VCaP (cell line): ENCODE data around the gene CHST15.
A peak's percentile ranks its signal among the peaks of the same experiment; 100 is the strongest.

Source experiments
- H3K27ac ChIP-seq: fragments of 450-650 bp; 2 replicates; pipeline ENCODE4 v1.5.1; 2017
- CTCF ChIP-seq: fragments of 450-650 bp; conservative IDR thresholded peaks from 2 replicates; pipeline ENCODE4 v1.5.1; 2017; ENCODE audit warnings: mild to moderate bottlenecking, moderate library complexity

CHST15 gene

DNA sequence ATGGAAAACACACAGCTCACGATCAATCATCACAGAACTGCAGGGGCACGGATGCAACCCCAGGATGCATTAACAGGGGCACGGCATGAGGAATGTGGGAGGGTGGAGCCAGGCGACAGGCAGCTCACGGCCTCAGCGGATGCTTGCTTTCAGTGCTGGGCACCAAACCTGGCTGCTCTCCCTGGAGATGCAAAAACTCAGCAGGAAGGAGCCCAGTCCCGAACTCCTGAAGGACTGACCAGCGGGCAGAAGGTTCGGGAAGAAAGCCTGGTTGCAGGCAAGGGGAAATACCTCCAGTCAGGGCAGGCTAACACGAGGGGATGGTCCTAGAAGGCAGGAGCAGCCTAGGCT lies 66.8 kb downstream of the CHST15 start:
- no peak overlapping the region for H3K27ac ChIP-seq
- TF ChIP-seq CTCF = no peak

DNA sequence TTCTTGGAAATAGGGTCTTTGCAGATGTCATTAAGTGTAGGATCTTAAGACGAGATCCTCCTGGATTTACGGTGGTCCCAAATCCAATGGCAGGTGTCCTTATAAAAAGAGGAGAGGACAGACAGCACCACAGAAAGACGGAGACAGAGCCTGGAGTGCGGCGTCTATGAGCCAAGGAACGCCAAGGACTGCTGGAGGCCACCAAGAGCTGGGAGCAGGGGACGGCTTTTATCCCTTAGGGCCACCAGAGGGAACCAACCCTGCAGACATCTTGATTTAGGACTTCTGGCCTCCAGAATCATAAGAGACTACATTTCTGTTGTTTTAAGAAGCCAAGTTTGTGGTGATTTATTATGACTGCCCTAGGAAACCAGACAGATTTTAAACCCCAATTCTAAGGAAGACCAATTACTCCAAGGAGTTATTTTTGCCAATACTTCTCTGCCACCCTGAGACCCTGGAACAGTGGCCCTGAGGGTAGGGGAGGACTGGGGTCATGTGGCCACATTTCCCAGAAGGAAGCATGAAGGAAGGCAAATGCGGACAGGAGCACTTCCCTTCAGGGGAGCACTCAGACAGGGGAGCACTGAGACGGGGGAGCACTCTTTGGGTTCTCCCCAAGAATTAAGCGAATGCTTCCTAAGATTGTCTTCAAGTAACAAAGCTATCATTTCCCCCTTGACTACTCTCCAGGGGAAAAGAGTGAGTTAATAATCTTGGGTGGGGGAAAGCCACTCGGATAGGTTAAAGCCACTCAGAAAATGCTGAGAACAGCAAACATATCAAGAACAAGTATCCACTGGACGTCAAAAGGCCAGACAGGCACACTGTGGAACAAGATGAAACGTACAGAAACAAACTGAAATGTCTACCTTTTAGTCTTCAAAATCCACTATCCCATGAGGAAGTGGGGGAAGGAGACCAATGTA lies 67.5 kb downstream of the CHST15 start:
- H3K27ac ChIP-seq = no peak overlapping the region
- peak; percentile 58 for TF ChIP-seq CTCF

DNA sequence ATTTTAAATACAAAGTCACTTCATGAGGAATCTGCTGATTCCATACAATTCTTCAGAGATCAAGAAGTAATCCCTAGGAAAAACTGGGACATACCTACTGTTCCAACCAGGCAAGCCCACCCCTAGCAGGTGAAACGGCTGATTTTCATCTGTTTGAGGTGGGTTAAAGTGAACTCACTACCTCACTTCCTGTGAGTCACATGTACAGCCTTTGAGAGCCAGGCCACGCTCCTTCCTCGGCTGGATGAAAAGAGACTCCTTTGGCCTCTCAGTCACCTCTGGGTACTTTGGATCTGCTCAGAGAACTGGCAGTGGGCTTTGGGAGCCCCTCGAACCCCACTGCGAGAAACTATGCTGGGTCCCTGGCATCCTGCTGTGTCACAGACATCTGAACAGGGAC lies 68.2 kb downstream of the CHST15 start:
- H3K27ac ChIP-seq = no peak overlapping the region
- TF ChIP-seq CTCF = no peak

GRCh38 chr10:124022066-124022465 lies 71.3 kb downstream of the CHST15 start:
- no peak for TF ChIP-seq CTCF
- no peak overlapping the region for H3K27ac ChIP-seq

- no peak overlapping the region for H3K27ac ChIP-seq
Observed at GRCh38 chr10:124020981-124021815, 72.2 kb downstream of the CHST15 start.

DNA sequence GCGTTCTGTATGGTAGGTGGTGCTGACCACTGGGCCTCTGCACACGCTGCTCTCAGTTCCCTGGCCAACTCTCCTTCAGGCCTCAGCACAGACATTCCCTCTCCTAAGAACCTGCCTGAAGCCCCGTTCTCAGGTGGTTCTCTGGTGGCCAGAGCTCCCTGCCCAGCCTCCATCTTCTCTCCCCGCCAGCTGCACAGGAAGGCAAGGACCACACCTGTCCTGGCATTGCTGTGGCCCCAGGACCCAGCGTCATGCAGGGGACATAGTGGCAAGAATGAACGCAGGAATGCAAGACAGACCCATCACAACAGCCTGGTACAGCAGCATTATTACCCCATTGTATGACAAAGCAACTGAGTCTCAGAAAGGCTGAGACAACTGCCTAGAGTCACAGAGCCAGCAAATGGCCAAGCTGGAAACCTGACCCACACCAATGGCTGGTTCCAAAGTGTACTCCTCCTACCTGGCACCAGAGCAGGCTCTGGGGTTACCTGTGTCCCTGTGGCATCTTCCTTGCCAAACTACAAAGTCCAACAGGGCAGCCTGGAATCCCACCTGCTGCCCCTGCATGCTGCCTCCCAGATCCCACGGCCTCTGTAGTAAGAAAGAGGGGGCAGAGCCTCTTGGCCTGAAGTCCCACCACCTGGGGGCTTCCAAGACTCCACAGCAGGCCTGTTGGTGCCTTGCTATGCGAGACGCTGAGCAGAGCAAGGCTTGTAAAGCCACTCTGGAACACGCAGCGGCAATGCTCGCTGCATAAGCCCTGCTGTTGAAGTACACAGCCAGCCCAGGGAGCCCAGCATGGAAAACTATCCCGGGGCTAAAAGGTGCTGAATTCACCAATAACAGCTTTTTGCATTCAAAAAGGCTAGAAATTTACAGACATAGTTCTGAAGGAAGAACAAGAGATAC lies 73.3 kb downstream of the CHST15 start:
- TF ChIP-seq CTCF = no peak
- H3K27ac ChIP-seq = no peak overlapping the region

More at GRCh38 chr10:124020981-124021815, 72.2 kb downstream of the CHST15 start:
- no peak for TF ChIP-seq CTCF
